GM12878 (cell line): ENCODE data around the gene CMTR2. TPM values are rescaled to one million over a fixed set of nuclear protein-coding genes. Genes with fewer than 3 reads are reported as not detected.

Source experiments
- ATAC-seq: fragments of 200-7000 bp; cut with Tn5 transposase; 3 replicates; pipeline ENCODE4 v1.9.1; 2020; ENCODE audit warnings: mild to moderate bottlenecking, moderate library complexity
- BruUV-seq: library from RNA; stranded (reverse); fragments of 400-500 nt; replicated peaks from 2 replicates; lab custom pipeline; 2021; lab: Mats Ljungman, UMichigan
- CTCF ChIA-PET: fragments of 300-600 bp; sonication (Branson Sonifier 250); formaldehyde crosslinking; extraction: SDS; loops from one replicate; lab custom pipeline; 2021; ENCODE audit warnings: inconsistent platforms; lab: Yijun Ruan, JAX
- POLR2A ChIA-PET: fragments of 350-600 bp; formaldehyde crosslinking; extraction: SDS; loops from one replicate; lab custom pipeline; 2021; ENCODE audit warnings: inconsistent platforms; lab: Charles Lee
- RAD21 ChIA-PET: fragments of 300-600 bp; sonication (Branson Sonifier 250); formaldehyde crosslinking; loops from one replicate; lab custom pipeline; 2023; ENCODE audit warnings: antibody characterized with exemption; ENCODE audit not compliant: unreplicated experiment; lab: Charles Lee
- SMC1A ChIA-PET: fragments of 300-600 bp; sonication (Branson Sonifier 250); formaldehyde crosslinking; loops from one replicate; lab custom pipeline; 2023; ENCODE audit not compliant: unreplicated experiment, uncharacterized antibody; lab: Charles Lee
- DNase-seq: peaks from one replicate; pipeline ENCODE4 v3.0.0-alpha.2; 2011; ENCODE audit warnings: low read depth, low spot score
- FAIRE-seq: peaks from 3 replicates; lab custom pipeline; 2011; peaks lifted over from hg19 to GRCh38; lab: Jason Lieb, UNC
- H2AFZ ChIP-seq: 2 replicates; pipeline ENCODE4 v1.6.0; 2011; ENCODE audit warnings: low read depth, low read length, control low read depth; ENCODE audit not compliant: control insufficient read depth
- H3K27ac ChIP-seq: 2 replicates; pipeline ENCODE4 v1.5.1; 2011; ENCODE audit warnings: control low read depth; ENCODE audit not compliant: control insufficient read depth, insufficient read depth
- H3K27me3 ChIP-seq, 2 experiments: replicated peaks in 1 of 2; 2 replicates each; pipeline versions ENCODE4 v1.6.0 to v1.6.1; 2011; ENCODE audit warnings: low read length in 1 of 2; ENCODE audit not compliant: control insufficient read depth in 2 of 2, insufficient read depth in 2 of 2
- H3K36me3 ChIP-seq, 2 experiments: 2 replicates each; pipeline ENCODE4 v1.5.1; 2011; ENCODE audit warnings: low read length in 1 of 2; ENCODE audit not compliant: control insufficient read depth in 2 of 2, insufficient read depth in 2 of 2
- H3K4me1 ChIP-seq: 2 replicates; pipeline ENCODE4 v1.6.1; 2011; ENCODE audit warnings: mild to moderate bottlenecking, low read length, moderate library complexity, mixed read lengths; ENCODE audit not compliant: control insufficient read depth, insufficient read depth
- H3K4me2 ChIP-seq: 2 replicates; pipeline ENCODE4 v1.6.0; 2011; ENCODE audit warnings: control low read depth; ENCODE audit not compliant: control insufficient read depth, insufficient read depth
- H3K4me3 ChIP-seq: fragments of 200-600 bp; sonication (generic); 2 replicates; pipeline ENCODE4 v1.5.1; 2016
- H3K79me2 ChIP-seq: 2 replicates; pipeline ENCODE4 v1.6.0; 2011; ENCODE audit warnings: low read length; ENCODE audit not compliant: control insufficient read depth, insufficient read depth
- H3K9ac ChIP-seq: 2 replicates; pipeline ENCODE4 v1.8.0; 2011; ENCODE audit warnings: low read length, control low read depth, mixed read lengths; ENCODE audit not compliant: control insufficient read depth, insufficient read depth
- H3K9me3 ChIP-seq: replicated peaks from 3 replicates; pipeline ENCODE4 v1.5.1; 2011; ENCODE audit warnings: mild to moderate bottlenecking, low read length; ENCODE audit not compliant: control insufficient read depth, insufficient read depth
- H4K20me1 ChIP-seq: 2 replicates; pipeline ENCODE4 v1.6.0; 2011; ENCODE audit not compliant: control insufficient read depth, insufficient read depth
- BCL3 ChIP-seq: IDR thresholded peaks from 2 replicates; pipeline ENCODE4 v1.6.1; 2011; ENCODE audit warnings: borderline replicate concordance, low read depth, mild to moderate bottlenecking, moderate library complexity, low read length; ENCODE audit not compliant: insufficient read depth, poor library complexity, severe bottlenecking
- CBX3 ChIP-seq: fragments of 200-600 bp; sonication (generic); IDR thresholded peaks from 2 replicates; pipeline ENCODE4 v1.6.1; 2016; ENCODE audit warnings: low read depth, borderline replicate concordance
- EGR1 ChIP-seq, 2 experiments: IDR thresholded peaks; 1 replicate in 1 of 2; 2 replicates in 1 of 2; pipeline ENCODE4 v1.6.1; 2011 to 2012; ENCODE audit warnings: low read depth in 2 of 2, low read length in 2 of 2, borderline replicate concordance in 1 of 2, mild to moderate bottlenecking in 1 of 2, moderate library complexity in 1 of 2
- ETV6 ChIP-seq, 2 experiments: fragments of 450-650 bp in 1 of 2; IDR thresholded peaks in 1 of 2; conservative IDR thresholded peaks in 1 of 2; 2 replicates each; pipeline ENCODE4 v1.6.1; 2014; ENCODE audit warnings: antibody characterized with exemption in 1 of 2, borderline replicate concordance in 1 of 2, low read depth in 1 of 2, mild to moderate bottlenecking in 1 of 2, moderate library complexity in 1 of 2
- HDGF ChIP-seq: fragments of 450-650 bp; IDR thresholded peaks from 2 replicates; pipeline ENCODE4 v1.6.1; 2016; ENCODE audit warnings: antibody characterized with exemption
- JUND ChIP-seq: IDR thresholded peaks from 2 replicates; pipeline ENCODE4 v1.6.1; 2012; ENCODE audit warnings: low read depth, mild to moderate bottlenecking, low read length, improper control_type of control experiment, moderate library complexity
- MTA2 ChIP-seq: fragments of 450-650 bp; IDR thresholded peaks from 2 replicates; pipeline ENCODE4 v1.6.1; 2016; ENCODE audit warnings: low read depth, mild to moderate bottlenecking, moderate library complexity
- NFIC ChIP-seq: IDR thresholded peaks from 2 replicates; pipeline ENCODE4 v1.6.1; 2012; ENCODE audit warnings: low read depth, mild to moderate bottlenecking, inconsistent platforms, low read length, moderate library complexity
- POLR2A ChIP-seq: IDR thresholded peaks from 2 replicates; pipeline ENCODE4 v1.6.1; 2011; ENCODE audit warnings: low read depth, mild to moderate bottlenecking, low read length
- SIX5 ChIP-seq: IDR thresholded peaks from 2 replicates; pipeline ENCODE4 v1.6.1; 2011; ENCODE audit warnings: mild to moderate bottlenecking, low read depth, low read length, moderate library complexity; ENCODE audit not compliant: severe bottlenecking
- SP1 ChIP-seq: IDR thresholded peaks from one replicate; pipeline ENCODE4 v1.6.1; 2011; ENCODE audit warnings: low read depth, low read length
- TAF1 ChIP-seq: IDR thresholded peaks from 2 replicates; pipeline ENCODE4 v1.6.1; 2011; ENCODE audit warnings: mild to moderate bottlenecking, low read depth, low read length, borderline replicate concordance
- WGBS: methylation state at CpG from one replicate; pipeline ENCODE4 v1.1.6; 2016; ENCODE audit warnings: low lambda C conversion rate; ENCODE audit not compliant: insufficient replicate concordance, insufficient coverage; ENCODE audit errors: missing lambda C conversion rate; 5-methylcytosine and 5-hydroxymethylcytosine counted together
- in situ Hi-C: fragments of 300-500 bp; cut with MboI; formaldehyde crosslinking; loops from 9 replicates; pipeline ENCODE4 v1.14.3; 2018; ENCODE audit warnings: mixed read lengths
- intact Hi-C: fragments of 100-400 bp; cut with micrococcal nuclease; formaldehyde crosslinking; loops from one replicate; pipeline ENCODE4 v1.14.2; 2022; ENCODE audit not compliant: unreplicated experiment
- polyA plus RNA-seq, 11 experiments: library from polyadenylated mRNA; depleted of rRNA in 4 of 11; unstranded in 6 of 11; stranded (reverse) in 5 of 11; fragments of >200 nt; fragmentation: Nextera tagmentation in 4 of 11; fragmentation: Illumina TruSeq in 1 of 11; extraction: Ambion mirVana in 4 of 11; extraction: Trizol in 1 of 11; gene quantifications; 1 replicate in 1 of 11; 2 replicates in 10 of 11; pipeline versions ENCODE4 v1.2.1 to v1.2.3, GENCODE V29; 2011 to 2016; ENCODE audit warnings: inconsistent platforms in 2 of 11, missing spikeins in 2 of 11, low read depth in 1 of 11
- total RNA-seq, 4 experiments: library from RNA; depleted of rRNA in 3 of 4; stranded (reverse); fragments of >200 nt in 3 of 4; fragmentation: Illumina TruSeq in 1 of 4; extraction: Trizol in 1 of 4; gene quantifications; 2 replicates each; pipeline versions ENCODE4 v1.2.1 to v1.2.3, GENCODE V29; 2013 to 2021

CMTR2 gene
- total and polyA plus RNA-seq, 10 of the 15 experiments (the other 5 are each of a cell fraction or from before 2014, with no cell fraction given), result 6.5 to 37.0 (median 20.9) TPM

DNA sequence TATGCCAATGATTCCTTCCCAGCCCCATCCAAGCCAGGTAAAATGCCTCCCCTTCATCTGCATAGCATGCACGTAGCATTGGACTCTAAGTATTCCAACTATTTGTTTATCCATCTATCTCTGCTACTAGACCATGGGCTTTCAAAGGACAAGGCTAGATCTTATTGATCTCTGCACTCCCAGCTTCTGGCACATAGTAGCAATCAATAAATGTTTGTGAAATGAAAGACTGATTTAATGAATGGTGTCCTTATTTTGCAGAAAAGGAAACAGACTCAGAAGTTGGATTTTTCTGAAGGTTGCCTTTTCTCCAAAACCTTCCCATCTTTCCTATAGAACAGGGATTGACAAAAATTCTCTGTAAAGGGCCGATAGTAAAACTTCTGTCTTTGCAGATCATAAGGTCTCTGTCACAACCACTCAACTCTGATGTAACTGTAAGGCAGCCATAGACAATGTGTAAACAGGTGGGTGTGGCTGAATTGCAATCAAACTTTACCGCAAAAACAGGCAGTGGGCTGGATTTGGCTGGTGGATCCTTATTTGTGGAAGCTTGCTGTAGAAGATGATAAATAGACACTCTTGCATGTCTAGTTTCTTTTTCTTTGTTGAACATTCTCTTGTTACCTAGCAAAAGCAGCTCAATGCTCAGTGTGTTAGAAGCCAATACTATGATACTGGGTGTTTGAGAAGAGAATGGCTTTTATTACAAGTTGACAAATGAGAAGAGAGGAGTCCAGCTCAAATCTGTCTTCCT is 7.6 kb upstream of the CMTR2 start:
- H3K9me3 ChIP-seq, result no peaks in the 10 kb centered on the region; the same call in 2 of the 3 replicates
- no peak overlapping the region for H2AFZ ChIP-seq
- no peaks in the 10 kb centered on the region for H3K36me3 ChIP-seq
- CTCF ChIA-PET, result interaction anchor here (2.4 kb wide), 1 partner anchor 15 kb away, joined by 9 read pairs; no protein-coding TSS in a partner anchor
- intact Hi-C loops, result no loop called here
- H3K27ac ChIP-seq, result no peak overlapping the region
- H3K4me2 ChIP-seq, result no peak overlapping the region
- TF ChIP-seq NFIC (no peak), JUND (no peak), HDGF (no peak), CBX3 (no peak), ETV6 (conservative IDR thresholded peaks at IDR 0.05 in 1 of 2, IDR thresholded peaks at IDR 0.05 in 1 of 2; ENCODE audit: borderline replicate concordance in 1 of 2, low read depth in 1 of 2) (no peak), SP1 (no peak), POLR2A (no peak), SIX5 (no peak), EGR1 (IDR thresholded peaks at IDR 0.05; ENCODE audit: borderline replicate concordance in 1 of 2, low read depth in 2 of 2, low read length in 2 of 2) (no peak), MTA2 (no peak), TAF1 (no peak), BCL3 (no peak)
- RAD21 ChIA-PET, result no interaction called here
- SMC1A ChIA-PET, result no interaction called here
- H3K27me3 ChIP-seq, result no peaks in the 10 kb centered on the region; a peak in 1 of 4 replicates
- H3K79me2 ChIP-seq, result no peaks in the 10 kb centered on the region
- 12% methylated on average over 3 of the region's 3 CpGs for WGBS
- no peak overlapping the region for H3K9ac ChIP-seq
- no peak overlapping the region for H3K4me3 ChIP-seq
- no peaks in the 10 kb centered on the region for H3K4me1 ChIP-seq
- no peaks in the 10 kb centered on the region for H4K20me1 ChIP-seq
- no TSS peak for BruUV-seq
- POLR2A ChIA-PET, result interaction anchor here (0.6 kb wide), 1 partner anchor 8 kb away, joined by 5 read pairs; no protein-coding TSS in a partner anchor
- DNase-seq, result no peak
- in situ Hi-C loops, result no loop called here
- FAIRE-seq, result no peak
- ATAC-seq, result no peak
